ENCODE data around the gene MMADHC.

The MMADHC gene

GRCh38 chr2:149561309-149561926 lies 26.2 kb downstream of the MMADHC start:
- Histone ChIP-seq H3K27me3 (ENCODE audit: insufficient read depth, poor library complexity, severe bottlenecking) (no peaks in the 10 kb centered on the region), H3K4me3 (replicated peaks; ENCODE audit: insufficient read depth, low read length) (no peak overlapping the region), H3K27ac (replicated peaks) (no peak overlapping the region)
- TF ChIP-seq POLR2AphosphoS5 (IDR thresholded peaks at IDR 0.05; ENCODE audit: low read depth), result no peak
- TF ChIP-seq, protein P1, sequence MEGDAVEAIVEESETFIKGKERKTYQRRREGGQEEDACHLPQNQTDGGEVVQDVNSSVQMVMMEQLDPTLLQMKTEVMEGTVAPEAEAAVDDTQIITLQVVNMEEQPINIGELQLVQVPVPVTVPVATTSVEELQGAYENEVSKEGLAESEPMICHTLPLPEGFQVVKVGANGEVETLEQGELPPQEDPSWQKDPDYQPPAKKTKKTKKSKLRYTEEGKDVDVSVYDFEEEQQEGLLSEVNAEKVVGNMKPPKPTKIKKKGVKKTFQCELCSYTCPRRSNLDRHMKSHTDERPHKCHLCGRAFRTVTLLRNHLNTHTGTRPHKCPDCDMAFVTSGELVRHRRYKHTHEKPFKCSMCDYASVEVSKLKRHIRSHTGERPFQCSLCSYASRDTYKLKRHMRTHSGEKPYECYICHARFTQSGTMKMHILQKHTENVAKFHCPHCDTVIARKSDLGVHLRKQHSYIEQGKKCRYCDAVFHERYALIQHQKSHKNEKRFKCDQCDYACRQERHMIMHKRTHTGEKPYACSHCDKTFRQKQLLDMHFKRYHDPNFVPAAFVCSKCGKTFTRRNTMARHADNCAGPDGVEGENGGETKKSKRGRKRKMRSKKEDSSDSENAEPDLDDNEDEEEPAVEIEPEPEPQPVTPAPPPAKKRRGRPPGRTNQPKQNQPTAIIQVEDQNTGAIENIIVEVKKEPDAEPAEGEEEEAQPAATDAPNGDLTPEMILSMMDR (IDR thresholded peaks at IDR 0.05; ENCODE audit: insufficient read depth, low read length), result peak; percentile 58
- DNase-seq (ENCODE audit: low read depth in 1 of 2, low spot score in 1 of 2), result peak in 1 of 2 experiments; percentile 23

- no peak overlapping the region for H3K4me3 ChIP-seq (replicated peaks; ENCODE audit: insufficient read depth, low read length)
- no peak overlapping the region for H3K27ac ChIP-seq (replicated peaks)
- H3K27me3 ChIP-seq (ENCODE audit: insufficient read depth, poor library complexity, severe bottlenecking), result no peaks in the 10 kb centered on the region
- TF ChIP-seq SPI1 (IDR thresholded peaks at IDR 0.05; ENCODE audit: borderline replicate concordance, low read depth) (no peak), POLR2AphosphoS5 (IDR thresholded peaks at IDR 0.05; ENCODE audit: low read depth) (no peak), GABPA (IDR thresholded peaks at IDR 0.05; ENCODE audit: low read depth) (no peak)
- TF ChIP-seq, protein P1 (IDR thresholded peaks at IDR 0.05; ENCODE audit: insufficient read depth, low read length), result no peak
- TF ChIP-seq, protein P2, sequence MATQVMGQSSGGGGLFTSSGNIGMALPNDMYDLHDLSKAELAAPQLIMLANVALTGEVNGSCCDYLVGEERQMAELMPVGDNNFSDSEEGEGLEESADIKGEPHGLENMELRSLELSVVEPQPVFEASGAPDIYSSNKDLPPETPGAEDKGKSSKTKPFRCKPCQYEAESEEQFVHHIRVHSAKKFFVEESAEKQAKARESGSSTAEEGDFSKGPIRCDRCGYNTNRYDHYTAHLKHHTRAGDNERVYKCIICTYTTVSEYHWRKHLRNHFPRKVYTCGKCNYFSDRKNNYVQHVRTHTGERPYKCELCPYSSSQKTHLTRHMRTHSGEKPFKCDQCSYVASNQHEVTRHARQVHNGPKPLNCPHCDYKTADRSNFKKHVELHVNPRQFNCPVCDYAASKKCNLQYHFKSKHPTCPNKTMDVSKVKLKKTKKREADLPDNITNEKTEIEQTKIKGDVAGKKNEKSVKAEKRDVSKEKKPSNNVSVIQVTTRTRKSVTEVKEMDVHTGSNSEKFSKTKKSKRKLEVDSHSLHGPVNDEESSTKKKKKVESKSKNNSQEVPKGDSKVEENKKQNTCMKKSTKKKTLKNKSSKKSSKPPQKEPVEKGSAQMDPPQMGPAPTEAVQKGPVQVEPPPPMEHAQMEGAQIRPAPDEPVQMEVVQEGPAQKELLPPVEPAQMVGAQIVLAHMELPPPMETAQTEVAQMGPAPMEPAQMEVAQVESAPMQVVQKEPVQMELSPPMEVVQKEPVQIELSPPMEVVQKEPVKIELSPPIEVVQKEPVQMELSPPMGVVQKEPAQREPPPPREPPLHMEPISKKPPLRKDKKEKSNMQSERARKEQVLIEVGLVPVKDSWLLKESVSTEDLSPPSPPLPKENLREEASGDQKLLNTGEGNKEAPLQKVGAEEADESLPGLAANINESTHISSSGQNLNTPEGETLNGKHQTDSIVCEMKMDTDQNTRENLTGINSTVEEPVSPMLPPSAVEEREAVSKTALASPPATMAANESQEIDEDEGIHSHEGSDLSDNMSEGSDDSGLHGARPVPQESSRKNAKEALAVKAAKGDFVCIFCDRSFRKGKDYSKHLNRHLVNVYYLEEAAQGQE (IDR thresholded peaks at IDR 0.05; ENCODE audit: insufficient replicate concordance, low read depth), result no peak
- DNase-seq (ENCODE audit: low read depth in 1 of 2, low spot score in 1 of 2), result no peak
These were observed 28.1 kb downstream of the MMADHC start for GRCh38 chr2:149559341-149560068.

DNA sequence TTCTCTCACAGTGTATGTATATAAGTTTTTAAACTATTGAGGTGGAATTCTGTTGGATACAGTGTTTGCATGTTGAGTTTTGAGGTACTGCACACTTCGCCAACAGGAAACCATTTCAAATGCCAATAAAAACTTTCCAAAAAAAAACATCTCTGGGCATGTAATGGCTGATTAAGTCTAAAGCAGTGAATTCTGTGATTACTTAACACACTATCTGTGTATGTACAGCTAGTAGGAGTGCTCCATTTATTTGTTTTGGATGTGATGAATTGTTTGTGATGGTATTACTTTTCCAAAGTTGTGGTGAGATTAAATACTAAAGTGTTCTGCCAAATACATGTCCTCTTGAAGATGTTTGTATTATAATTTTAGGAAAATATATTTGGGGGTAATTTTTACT lies 31.1 kb downstream of the MMADHC start:
- no peak for DNase-seq (ENCODE audit: low read depth in 1 of 2, low spot score in 1 of 2)
- Histone ChIP-seq H3K27ac (replicated peaks) (no peak overlapping the region), H3K4me3 (replicated peaks; ENCODE audit: insufficient read depth, low read length) (no peak overlapping the region), H3K27me3 (ENCODE audit: insufficient read depth, poor library complexity, severe bottlenecking) (no peaks in the 10 kb centered on the region)
- no peak for TF ChIP-seq POLR2AphosphoS5 (IDR thresholded peaks at IDR 0.05; ENCODE audit: low read depth)
- TF ChIP-seq, protein P1 (IDR thresholded peaks at IDR 0.05; ENCODE audit: insufficient read depth, low read length), result no peak
- TF ChIP-seq SPI1 (IDR thresholded peaks at IDR 0.05; ENCODE audit: borderline replicate concordance, low read depth), result no peak
- TF ChIP-seq, protein P2 (IDR thresholded peaks at IDR 0.05; ENCODE audit: insufficient replicate concordance, low read depth), result no peak
- TF ChIP-seq GABPA (IDR thresholded peaks at IDR 0.05; ENCODE audit: low read depth), result no peak
